A549 treated with CpdA at 1 μM for 4 hours (cell line): ENCODE measurements around the gene LCE7A. TPM values are rescaled to one million over a fixed set of nuclear protein-coding genes. Genes with fewer than 3 reads are reported as not detected.

ENCODE experiments used
- total RNA-seq: library from RNA; stranded (reverse); fragments of 200-300 nt; extraction: Qiagen RNA extraction; gene quantifications from 5 replicates; pipeline ENCODE4 v1.2.3, GENCODE V29; 2022; ENCODE audit warnings: low read depth

Gene LCE7A
- not detected in 5 replicates for total RNA-seq

GRCh38 chr1:152859696-152860095 lies at the start of gene LCE7A:
Gene LCE7A, plus strand, starts transcription at chr1:152859996. Its CDS starts 702 bp downstream, at chr1:152860698.

GRCh38 chr1:152811671-152812070 lies 48.1 kb upstream of the LCE7A start, which contains the start of gene LCE1B:
Gene LCE1B, plus strand, starts transcription at chr1:152811971. Its CDS starts 476 bp downstream, at chr1:152812447.

GRCh38 chr1:152827173-152827572 lies 32.6 kb upstream of the LCE7A start, which contains the start of gene LCE1A:
Gene LCE1A, plus strand, starts transcription at chr1:152827473. Its CDS starts 0 bp downstream, at chr1:152827473.

GRCh38 chr1:152842556-152842955 lies 17.2 kb upstream of the LCE7A start, which contains the start of gene LCE6A:
Gene LCE6A, plus strand, starts transcription at chr1:152842856. Its CDS starts 665 bp downstream, at chr1:152843521.

GRCh38 chr1:152878042-152878441 lies 18.2 kb downstream of the LCE7A start, which contains the start of gene SMCP:
Gene SMCP, plus strand, starts transcription at chr1:152878322. Its CDS starts 6,101 bp downstream, at chr1:152884423.

DNA sequence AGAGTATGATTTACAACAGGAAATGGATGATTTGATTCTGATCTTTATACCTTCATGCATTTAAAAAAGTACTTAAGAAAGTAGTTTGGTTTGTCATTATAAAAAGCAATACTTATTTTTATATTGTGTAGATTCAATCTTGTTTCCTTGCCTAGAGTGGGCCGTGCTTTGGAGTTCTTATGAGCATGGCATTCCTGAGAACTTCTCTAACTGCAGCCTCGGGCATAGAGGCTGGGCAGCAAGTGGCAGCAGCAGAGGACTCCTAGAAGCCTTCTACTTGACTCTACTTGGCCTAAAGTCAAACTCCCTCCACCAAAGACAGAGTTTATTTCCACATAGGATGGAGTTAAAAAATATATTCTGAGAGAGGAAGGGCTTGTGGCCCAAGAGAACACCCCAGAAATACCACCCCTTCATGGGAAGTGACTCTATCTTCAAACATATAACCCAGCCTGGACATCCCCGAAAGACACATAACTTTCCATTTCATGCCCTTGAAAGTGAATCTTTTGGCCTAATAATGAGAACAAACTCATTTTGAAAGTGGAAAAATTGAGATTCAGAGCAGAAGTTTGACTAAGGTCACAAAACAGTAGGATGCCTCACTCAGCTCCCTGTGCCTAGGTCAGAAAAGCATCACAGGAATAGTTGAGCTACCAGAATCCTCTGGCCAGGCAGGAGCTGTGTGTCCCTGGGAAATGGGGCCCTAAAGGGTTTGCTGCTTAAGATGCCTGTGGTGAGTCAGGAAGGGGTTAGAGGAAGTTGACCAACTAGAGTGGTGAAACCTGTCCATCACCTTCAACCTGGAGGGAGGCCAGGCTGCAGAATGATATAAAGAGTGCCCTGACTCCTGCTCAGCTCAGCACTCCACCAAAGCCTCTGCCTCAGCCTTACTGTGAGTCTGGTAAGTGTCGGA lies 48.1 kb downstream of the LCE7A start, which contains the start of gene IVL:
TSS of gene IVL (plus strand) at position 861 of the 916 bp plus-strand sequence. CDS start 1,252 bp downstream, outside the sequence.

Other genes starting within 250 kb of the LCE7A start
- not detected in 5 replicates for gene LCE3B, start 246.2 kb upstream of the LCE7A start, total RNA-seq
- not detected in 5 replicates for gene LCE3A, start 236.9 kb upstream of the LCE7A start, total RNA-seq
- gene LCE2D, start 196.6 kb upstream of the LCE7A start, total RNA-seq: not detected in 5 replicates
- gene LCE2C, start 184.7 kb upstream of the LCE7A start, total RNA-seq: not detected in 5 replicates
- gene LCE2B, start 173.9 kb upstream of the LCE7A start, total RNA-seq: not detected in 5 replicates
- gene LCE2A, start 161.7 kb upstream of the LCE7A start, total RNA-seq: not detected in 5 replicates
- not detected in 5 replicates for gene LCE4A, start 151.8 kb upstream of the LCE7A start, total RNA-seq
- gene KPRP, start 102.0 kb upstream of the LCE7A start, total RNA-seq: not detected in 5 replicates
- not detected in 5 replicates for gene LCE1F, start 84.9 kb upstream of the LCE7A start, total RNA-seq
- not detected in 5 replicates for gene LCE1E, start 73.7 kb upstream of the LCE7A start, total RNA-seq
- not detected in 5 replicates for gene LCE1D, start 63.3 kb upstream of the LCE7A start, total RNA-seq
- gene LCE1C, start 53.3 kb upstream of the LCE7A start, total RNA-seq: not detected in 5 replicates
- not detected in 5 replicates for gene LCE1B, start 48.0 kb upstream of the LCE7A start, total RNA-seq
- gene LCE1A, start 32.5 kb upstream of the LCE7A start, total RNA-seq: not detected in 5 replicates
- not detected in 5 replicates for gene LCE6A, start 17.1 kb upstream of the LCE7A start, total RNA-seq
- gene SMCP, start 18.3 kb downstream of the LCE7A start, total RNA-seq: not detected in 5 replicates
- gene IVL, start 48.5 kb downstream of the LCE7A start, total RNA-seq: 0.03 TPM in 1 of 5 replicates, not detected in the others
- gene SPRR5, start 87.2 kb downstream of the LCE7A start, total RNA-seq: not detected in 5 replicates
- not detected in 5 replicates for gene SPRR4, start 110.7 kb downstream of the LCE7A start, total RNA-seq
- not detected in 5 replicates for gene SPRR1A, start 124.1 kb downstream of the LCE7A start, total RNA-seq
- gene SPRR3, start 141.8 kb downstream of the LCE7A start, total RNA-seq: 0.22 TPM in 1 of 5 replicates, not detected in the others
- not detected in 5 replicates for gene SPRR1B, start 171.2 kb downstream of the LCE7A start, total RNA-seq
- not detected in 5 replicates for gene SPRR2D, start 181.1 kb downstream of the LCE7A start, total RNA-seq
- not detected in 5 replicates for gene SPRR2A, start 197.5 kb downstream of the LCE7A start, total RNA-seq
- gene SPRR2B, start 211.6 kb downstream of the LCE7A start, total RNA-seq: not detected in 5 replicates
- gene SPRR2E, start 234.5 kb downstream of the LCE7A start, total RNA-seq: not detected in 5 replicates